ENCODE data around the gene SUFU.

GRCh38 chr10:102626026-102626685, 122.4 kb downstream of the SUFU start:
- no peak for TF ChIP-seq EZH2 (IDR thresholded peaks at IDR 0.05; ENCODE audit: low read depth, unreplicated experiment)
- no peak for TF ChIP-seq CTCF (conservative IDR thresholded peaks at IDR 0.05; ENCODE audit: low read depth in 2 of 2)
- no peak for TF ChIP-seq STAT1 (IDR thresholded peaks at IDR 0.05; ENCODE audit: unreplicated experiment)
